HG02610 (cell line): Measurements from ENCODE around the gene MAN1C1.

ENCODE experiments used
- ATAC-seq: cut with Tn5 transposase; IDR thresholded peaks from one replicate; pipeline ENCODE4 v1.9.1; 2021; ENCODE audit warnings: mild to moderate bottlenecking, moderate library complexity; ENCODE audit not compliant: unreplicated experiment

Gene MAN1C1

DNA sequence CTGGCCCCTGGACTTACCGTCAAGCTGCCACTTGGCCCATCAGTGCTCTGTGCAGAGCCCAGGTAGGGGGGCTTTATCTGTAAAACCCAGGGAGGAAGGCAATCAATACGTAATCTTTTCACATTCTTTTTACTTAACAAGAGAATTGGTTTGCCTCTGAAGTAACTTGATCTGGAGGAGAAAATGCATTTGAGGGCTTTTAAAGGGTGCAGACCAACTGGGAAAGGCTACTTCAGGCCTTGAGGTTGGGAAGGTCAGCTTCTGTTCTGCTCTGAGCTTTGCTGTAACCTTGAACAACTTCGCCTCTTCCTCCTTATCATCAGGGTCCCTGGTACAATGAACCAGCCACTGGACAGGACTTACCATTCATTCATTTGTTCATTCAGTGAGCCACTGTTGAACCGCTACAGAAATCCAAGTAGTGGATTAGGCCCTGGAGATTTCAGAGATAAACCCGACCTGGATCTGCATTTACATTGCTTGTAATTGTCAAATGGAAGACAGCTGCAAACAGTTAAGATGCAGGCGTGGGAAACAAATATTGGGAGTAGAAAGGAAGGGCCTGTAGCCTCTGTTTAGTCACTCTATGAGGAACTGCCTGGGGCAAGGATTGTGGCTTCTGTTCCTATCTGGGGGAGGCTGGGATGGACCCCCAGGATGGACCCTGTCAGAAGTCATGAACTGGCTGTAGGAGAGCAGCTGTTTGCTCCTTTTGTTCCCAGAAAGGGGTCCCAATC lies 90.9 kb downstream of the MAN1C1 start:
- no peak for ATAC-seq

DNA sequence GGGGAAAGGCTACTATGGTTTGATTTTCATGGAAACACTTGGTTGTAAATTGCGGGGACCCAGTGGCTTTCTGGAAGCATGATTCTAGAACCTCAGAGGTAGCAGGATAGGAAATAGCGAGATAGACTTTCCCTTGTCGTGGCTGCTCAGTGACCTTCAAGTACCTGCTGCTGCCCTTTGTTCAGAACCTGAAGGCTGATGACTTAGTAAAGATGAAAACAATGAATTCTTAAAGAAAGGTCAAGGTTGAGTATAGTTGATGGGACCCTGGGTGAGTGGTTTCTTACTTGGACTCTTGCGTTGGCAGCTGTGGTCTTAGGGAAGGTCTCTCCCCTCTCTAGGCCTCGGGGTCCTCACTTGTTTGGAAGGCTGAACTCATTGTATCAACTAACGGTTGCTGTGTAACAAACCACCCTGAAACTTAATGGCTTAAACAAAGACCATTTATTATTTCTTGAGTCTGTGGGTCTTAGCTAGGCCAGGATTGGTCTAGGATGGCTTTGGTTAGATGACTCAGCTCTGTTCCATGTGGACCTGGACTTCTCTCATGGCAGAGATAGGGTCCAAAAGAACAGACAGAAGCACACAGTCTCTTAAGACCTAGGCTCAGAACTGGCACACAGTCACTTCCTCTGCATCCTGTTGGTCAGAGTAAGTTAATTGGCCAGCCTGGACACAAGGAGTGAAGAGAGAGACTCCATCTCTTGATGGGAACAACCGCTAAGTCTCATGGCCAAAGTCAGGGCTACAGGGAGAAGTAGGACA lies 94.2 kb downstream of the MAN1C1 start:
- ATAC-seq: no peak

DNA sequence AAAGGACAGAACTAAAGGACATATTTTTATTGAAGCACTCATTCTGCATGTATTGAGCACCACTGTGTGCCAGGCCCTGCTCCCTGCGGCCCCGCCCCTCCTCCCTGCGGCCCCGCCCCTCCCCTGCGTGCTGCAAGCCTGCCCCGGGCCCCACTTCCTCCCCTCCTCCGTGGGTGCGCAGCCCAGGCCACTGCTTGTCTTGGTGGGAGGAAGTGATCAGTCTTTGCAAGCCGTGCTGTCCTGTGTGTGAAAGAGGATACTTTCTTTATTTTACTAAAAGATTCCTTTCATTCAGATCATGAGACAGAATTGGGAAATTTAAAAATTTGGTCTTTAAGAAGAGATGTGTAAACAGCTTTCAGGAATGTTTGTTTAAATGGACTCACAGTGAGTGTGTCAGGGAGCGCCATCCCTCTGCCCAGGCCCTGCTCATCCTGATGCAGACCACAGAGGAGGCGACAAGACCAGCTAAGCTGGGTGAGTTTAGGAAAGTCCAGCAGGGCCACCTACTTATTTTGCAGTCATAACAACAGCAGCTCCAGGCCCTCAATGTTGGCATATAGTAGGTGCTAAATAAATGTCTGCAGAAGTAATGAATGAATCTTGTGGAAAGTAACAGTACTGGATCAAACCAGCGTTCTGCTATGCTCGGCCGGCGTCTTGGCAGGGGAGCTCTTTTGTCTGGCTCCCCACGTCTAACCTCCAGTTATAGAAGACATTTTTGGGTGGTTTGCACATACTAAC lies 95.1 kb downstream of the MAN1C1 start:
- ATAC-seq: no peak

DNA sequence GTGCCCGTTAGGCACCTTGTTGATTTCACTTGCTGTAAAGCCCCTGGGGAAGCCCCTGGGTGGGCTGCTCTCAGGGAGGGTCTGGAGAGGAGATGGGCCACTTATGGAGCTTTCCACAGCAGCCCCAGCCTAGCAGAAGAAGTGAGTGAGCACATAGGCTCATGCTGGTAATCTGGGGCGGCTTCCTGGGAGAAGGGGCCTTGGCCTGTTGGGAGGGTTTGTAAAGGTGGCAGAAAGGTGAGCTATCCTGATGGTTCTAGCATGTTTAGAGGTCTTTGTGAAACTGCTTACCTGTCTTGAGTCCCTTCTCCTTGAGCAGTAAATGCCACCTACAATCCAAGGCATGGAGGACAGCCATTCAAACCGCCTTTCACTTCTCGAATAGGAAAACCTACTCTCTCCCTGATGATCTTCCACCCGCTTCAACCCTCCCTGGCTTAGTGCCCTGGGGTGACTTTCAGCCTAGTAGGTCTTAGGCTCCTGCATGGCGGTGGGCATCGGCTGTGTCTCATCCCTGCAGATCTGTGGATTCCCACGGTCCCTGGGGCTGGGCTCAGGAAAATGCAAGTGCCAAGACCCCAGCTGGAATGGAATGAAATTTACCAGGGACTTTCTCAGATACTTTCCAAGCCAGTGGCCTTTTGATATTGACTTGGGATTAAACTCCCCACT lies 95.8 kb downstream of the MAN1C1 start:
- no peak for ATAC-seq

DNA sequence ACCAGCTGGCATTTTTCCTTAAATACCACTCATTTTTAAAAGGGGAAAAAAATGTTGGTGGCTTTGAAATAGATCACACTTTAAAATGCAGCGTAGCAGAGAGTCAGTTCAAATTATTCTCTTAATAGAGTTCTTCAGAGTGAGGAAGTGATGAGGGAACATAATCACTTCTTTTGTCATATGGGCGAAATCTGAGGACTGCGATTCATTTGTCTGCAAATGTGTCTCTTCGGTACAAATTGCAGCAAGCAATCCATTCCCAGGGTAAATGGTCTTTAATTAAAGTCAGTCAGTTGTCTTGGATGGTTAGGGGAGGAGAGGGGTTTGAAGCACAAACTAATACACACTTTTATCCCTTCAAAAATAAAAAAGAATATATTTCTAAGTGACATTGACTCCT lies 97.4 kb downstream of the MAN1C1 start:
- ATAC-seq: no peak

DNA sequence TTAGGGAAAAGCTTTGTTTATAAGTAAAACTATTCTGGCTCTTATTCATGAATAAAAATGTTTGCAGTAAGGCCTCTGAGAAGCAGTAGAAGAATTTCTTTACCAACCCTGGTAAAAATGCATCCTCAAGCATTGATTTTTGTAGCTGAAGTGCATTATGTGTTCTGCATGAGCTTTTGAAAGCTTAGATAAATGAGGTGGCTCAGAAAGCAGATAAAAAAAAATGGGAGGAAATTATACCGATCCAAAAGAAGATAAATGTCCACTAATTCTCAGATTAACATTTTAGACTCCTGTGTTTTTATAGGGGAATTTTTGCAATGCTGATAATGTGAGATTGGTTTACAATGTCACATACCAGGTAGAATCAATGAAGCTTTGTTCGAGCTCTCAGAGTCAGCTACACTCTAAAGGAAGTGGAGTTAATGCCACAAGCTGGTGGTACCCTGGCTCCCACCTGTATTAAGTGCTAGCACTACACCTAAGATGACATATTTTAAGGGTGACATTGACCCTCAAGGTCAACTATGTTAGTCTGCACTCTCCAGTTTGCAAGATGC lies 97.9 kb downstream of the MAN1C1 start:
- ATAC-seq: no peak

DNA sequence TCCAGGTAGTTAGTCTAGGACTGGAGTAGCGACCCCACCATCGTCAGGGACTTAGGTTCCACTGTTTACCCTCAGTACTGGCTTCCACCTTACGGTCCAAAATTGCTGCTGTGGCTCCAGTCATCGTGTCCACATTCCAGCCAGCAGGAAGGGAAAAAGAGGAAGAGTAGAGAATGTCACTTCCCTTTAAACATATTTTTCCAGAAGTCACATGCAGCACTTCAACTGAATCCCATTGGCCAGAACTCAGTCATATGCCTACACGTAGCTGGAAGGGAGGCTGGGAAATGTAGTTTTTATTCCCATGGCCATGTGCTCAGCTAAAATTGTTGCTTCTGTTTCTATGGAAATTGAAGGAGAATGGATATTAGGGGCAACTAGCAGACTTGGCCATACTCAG lies 99.3 kb downstream of the MAN1C1 start:
- no peak for ATAC-seq

DNA sequence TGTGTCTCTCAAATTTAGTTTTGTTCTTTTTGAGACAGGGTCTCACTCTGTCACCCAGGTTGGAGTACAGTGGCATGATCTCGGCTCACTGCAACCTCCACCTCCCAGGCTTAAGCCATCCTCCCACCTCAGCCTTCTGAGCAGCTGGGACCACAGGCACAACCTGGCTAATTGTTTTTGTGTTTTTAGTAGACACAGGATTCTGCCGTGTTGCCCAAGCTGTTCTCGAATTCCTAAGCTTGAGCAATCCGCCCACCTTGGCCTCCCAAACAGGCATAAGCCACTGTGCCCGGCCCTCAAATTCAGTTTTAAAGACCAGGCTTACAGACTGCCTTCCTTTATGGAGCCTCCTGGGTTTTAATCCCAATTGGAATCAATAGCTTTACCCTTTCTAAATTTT lies 99.7 kb downstream of the MAN1C1 start:
- ATAC-seq: no peak

DNA sequence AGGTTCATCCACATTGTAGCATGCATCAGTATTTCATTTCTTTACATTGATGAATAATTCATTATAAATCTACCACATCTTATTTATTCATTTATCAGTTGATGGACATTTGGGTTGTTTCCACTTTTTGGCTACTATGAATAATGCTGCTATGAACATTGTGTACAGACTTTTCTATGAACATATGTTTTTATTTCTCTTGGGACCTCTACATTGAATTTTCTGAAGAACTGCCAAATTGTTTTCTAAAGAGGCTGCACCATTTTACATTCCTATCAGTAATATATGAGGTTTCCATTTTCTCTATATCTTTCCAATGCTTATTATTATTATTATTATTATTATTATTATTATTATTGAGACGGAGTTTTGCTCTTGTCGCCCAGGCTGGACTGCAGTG lies 102.1 kb downstream of the MAN1C1 start:
- no peak for ATAC-seq

DNA sequence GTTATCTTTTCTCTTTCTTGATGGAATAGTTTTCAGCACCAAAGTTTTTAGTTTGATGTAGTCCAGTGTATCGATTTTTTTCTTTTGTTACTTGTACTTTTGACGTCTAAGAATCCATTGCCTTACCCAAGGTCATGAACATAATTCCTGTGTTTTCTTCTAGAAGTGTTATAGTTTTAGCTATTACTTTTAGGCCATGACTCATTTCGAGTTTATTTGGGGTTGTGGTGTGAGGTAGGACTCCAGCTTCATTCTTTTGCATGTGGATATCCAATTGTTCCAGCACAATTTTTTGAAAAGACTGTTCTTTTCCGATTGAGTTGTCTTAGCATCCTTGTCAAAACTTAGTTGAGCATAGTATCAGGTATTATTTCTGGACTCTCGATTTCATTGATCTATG lies 104.0 kb downstream of the MAN1C1 start:
- ATAC-seq: no peak

DNA sequence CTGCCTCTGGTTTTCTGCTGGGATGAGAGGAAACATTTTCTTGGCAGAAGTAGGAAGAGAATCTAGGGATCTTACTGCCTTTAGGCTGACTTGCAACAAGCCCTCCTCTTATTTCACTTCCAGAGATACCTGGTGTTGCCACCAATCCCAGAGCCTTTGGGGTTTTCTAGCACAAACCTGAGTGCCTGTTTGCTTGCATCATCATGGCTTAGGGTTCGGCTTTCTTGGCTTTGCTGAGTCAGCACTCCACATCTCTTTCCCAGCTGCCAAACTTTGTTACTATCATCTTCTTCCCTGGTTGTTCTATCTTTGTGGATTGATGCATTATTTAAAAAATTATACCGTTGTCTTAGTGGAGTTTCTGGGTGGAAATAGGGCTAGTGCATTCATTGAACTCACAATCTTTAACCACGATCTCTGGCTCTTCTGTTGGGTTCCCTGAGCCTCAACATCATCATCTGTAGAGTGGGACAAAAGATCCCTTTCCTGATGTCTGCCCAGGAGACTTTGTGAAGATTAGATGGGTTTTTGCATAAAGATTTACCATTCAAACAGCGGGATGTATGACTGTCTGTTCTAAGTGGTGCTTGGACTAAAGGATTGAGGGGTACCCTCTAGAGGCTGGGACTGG lies 106.8 kb downstream of the MAN1C1 start:
- no peak for ATAC-seq

DNA sequence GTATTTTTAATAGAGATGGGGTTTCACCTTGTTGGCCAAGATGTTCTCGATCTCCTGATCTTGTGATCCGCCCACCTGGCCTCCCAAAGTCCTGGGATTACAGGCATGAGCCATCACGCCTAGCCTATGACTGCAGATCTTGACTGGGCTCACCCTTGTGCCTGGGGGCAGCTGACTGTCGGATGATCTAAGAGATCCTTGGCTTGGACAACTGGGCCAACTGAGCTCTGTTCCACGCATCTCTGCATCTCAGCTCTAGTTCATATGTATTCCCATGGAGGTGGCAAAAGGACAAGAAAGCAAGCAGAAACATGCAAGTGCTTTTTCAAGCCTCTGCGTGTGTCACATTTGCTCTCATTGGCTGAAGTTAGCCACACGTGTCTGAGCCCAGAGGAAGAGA lies 107.6 kb downstream of the MAN1C1 start:
- no peak for ATAC-seq

DNA sequence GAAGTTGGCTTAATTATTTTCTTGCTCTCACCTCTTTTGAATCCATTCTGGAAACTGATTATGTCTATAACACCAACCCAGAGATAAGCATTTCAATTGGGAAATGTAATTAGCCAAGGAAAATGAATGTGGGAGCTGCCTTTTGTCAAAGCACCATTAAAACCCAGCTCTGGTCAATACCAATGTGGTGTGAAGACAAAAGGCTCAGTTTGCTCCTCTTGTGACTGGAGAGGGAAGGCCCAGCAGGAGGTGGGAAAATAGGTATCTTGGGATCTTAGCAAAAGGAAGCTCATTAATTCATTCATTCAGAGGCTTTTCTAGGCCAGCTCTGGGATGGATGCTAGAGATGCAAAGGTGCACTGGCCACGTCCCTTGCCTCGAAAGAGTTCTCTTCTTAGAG lies 108.4 kb downstream of the MAN1C1 start:
- no peak for ATAC-seq

DNA sequence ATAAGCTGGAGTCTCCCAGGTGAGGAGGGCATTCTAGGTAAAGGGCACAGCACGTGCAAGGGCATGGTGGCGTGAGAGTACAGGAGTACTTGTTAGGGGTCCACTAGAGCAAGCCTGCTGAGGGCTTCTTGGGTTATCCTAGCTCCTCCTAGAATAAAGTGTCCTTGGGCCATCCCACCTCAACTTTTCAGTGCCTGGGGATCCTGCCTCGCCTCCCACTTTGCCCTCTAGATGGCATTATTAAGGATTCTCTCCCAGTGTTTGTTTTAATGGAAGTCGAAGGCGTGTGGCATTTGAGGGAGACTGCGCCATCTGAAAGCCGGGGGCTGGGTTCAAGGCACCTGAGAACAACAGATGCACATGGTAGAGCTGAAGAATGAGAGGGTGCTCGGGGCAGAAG lies 108.9 kb downstream of the MAN1C1 start:
- no peak for ATAC-seq

DNA sequence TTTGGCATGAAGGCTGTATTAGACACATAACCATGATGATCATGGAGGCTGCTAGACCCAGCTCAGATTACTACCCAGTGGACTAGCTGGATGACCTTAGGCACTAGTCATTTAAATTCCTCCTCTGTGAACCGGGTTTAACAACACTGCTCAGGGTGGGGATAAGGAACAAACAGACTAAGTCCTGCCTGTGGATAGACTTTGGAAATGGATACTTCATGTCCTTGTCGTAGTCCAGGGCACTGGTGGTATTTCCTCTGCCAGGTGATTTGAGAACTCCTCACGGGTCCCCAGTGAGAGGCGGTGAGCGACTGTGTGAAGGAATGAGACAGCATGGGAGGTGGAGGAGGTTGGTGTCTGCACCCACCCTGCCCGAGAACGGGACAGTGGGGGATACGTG lies 110.5 kb downstream of the MAN1C1 start:
- ATAC-seq: no peak

DNA sequence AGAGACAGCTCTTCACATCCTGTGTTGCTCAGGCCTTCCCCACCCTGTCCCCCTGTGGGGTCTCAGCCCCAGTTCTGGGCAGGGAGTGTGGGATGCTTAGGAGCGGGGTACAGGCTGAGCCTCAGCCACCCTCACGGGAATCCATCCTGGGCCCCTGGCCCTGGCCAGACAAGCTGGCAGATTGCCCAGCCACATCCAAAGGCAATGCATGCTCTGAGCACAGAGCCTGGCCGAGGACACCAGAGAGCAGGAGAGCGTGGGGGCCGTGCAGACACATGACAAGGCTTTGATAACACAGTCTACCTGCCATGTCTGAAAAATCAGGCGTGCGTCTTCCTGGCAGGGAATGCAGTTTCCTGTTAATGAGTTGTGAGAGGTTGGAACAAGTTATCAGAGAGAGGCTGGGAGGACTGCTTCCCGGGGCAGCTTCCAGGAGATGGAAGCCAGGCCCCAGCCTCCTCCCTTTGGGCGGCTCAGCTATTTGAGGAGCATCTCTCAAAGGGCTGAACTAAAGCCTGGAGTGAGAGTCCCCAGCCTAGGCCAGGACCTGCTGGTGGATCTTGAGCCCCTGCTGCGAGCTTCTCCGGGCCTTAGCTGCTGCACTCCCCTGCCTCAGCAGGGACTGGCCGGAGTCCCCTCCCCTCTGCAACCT lies 111.2 kb downstream of the MAN1C1 start:
- no peak for ATAC-seq

DNA sequence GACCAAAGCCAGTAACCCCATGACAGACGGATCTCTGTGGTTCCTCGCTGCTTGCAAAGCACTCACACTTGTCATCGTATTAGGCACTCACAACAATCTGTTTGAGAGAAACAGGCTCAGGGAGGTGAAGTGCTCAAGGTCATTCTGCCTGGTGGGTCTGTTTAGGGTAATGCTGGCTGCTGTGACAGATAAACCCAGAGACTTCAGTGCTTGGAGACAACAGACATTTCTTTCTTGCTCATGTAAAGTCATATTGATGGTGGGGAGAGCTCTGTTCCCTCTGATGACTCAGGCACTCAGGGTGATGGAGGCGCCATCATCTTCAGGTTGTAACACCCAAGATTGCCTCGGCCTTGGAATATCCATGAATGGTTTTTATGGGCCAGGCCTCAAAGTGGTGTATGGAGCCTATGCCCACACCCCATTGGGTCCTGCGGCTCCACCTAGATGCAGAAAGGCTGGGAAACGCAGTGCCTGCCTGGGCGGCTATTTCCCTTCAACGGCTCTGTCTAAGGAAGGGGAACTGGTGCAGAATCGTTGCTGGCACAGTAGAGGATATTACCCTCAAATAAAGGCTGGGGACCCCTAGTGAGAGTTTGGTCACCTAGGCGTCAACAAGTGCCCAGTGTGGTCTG lies 111.8 kb downstream of the MAN1C1 start:
- no peak for ATAC-seq

DNA sequence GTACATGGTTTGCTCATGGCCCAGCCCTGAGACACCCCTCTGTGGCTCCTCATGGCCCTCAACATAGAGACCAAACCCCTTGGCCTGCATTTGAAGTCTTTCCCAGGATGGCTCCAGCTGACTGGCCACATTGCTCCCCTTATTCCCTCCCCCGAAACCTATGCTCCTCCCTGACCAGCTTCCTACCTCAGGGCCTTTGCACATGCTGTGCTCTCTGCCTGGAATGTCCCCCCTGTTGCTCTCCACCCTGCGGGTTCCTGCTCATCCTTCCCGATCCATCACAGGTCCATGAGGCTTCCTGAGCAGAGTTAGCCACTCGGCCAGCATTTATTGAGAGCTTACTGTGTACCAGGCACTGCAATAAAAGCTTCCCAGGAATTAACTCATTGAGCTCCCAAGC lies 112.5 kb downstream of the MAN1C1 start:
- no peak for ATAC-seq

DNA sequence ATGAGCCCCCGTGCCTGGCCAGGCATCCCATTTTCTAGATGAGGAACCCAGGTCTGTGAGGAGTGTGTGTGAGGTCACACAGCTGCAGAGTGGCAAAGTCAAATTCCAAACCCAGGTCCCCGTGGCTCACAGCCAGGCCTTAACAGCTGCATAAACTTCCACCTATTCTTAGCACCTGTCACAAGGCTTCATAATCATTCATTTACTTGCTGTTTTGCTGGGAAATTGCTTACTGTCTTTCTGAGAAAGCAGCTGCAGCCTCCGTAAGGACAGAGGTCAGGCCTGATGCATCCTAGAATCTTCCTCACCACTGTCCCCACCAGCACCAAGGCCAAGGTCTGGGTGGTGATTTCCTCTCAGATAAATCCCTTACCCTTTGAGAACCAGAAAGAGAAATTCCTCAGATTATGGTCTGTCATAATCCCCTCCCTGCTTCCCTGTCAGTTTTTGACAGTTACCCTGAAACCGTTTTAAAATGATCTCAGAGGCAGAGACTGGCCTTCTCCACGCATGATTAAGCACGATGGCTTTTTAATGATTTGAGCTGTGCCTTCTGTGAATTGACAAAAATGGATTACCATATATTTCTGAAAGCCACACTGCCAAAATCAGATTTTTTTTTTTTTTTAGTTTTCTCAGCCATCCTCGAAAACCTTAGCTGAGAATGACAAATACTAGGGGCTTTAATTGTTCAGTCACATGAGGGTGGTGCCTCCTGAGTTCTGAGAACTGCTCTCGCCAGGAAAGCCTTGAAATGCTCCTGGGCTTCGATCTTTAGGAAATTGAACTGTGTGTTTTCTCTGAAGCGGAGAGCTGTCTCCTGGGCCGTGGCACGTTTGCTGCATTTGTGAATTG lies 113.4 kb downstream of the MAN1C1 start:
- no peak for ATAC-seq
